Fibroblast of lung (primary cell): ENCODE data around the gene UBA7. TPM values are rescaled to one million over a fixed set of nuclear protein-coding genes. Genes with fewer than 3 reads are reported as not detected.
A peak's percentile ranks its signal among the peaks of the same experiment; 100 is the strongest.

ENCODE experiments used
- DNase-seq, 2 donors: peaks; one replicate each; pipeline versions ENCODE4 v3.0.0 to v3.0.0-alpha.2; 2010; ENCODE audit warnings: low read depth in 2 of 2
- H2AFZ ChIP-seq: 2 replicates; pipeline ENCODE4 v1.5.1; 2012; ENCODE audit warnings: low read length, control low read depth, inconsistent platforms
- H3K27ac ChIP-seq: 2 replicates; pipeline ENCODE4 v1.5.1; 2011; ENCODE audit warnings: low read length, control low read depth; ENCODE audit not compliant: insufficient read depth
- H3K27me3 ChIP-seq: 2 replicates; pipeline ENCODE4 v1.5.1; 2011; ENCODE audit warnings: mild to moderate bottlenecking, low read length; ENCODE audit not compliant: control insufficient read depth, insufficient read depth
- H3K36me3 ChIP-seq: 2 replicates; pipeline ENCODE4 v1.5.1; 2011; ENCODE audit warnings: low read length; ENCODE audit not compliant: control insufficient read depth, insufficient read depth
- H3K4me1 ChIP-seq: 2 replicates; pipeline ENCODE4 v1.5.1; 2011; ENCODE audit warnings: low read length; ENCODE audit not compliant: control insufficient read depth, insufficient read depth; ENCODE audit errors: extremely low read depth
- H3K4me2 ChIP-seq: 2 replicates; pipeline ENCODE4 v1.5.1; 2011; ENCODE audit warnings: low read length, control low read depth; ENCODE audit not compliant: insufficient read depth; ENCODE audit errors: extremely low read depth
- H3K4me3 ChIP-seq, 4 experiments: fragments of 200-600 bp in 1 of 4; sonication (generic) in 1 of 4; replicated peaks in 1 of 4; 2 replicates each; pipeline ENCODE4 v1.5.1; 2011 to 2016; ENCODE audit warnings: low read length in 4 of 4, low read depth in 3 of 4, mild to moderate bottlenecking in 3 of 4, control low read depth in 2 of 4, inconsistent platforms in 1 of 4, mixed read lengths in 1 of 4; ENCODE audit not compliant: insufficient read depth in 1 of 4; ENCODE audit errors: control extremely low read depth in 1 of 4
- H3K79me2 ChIP-seq: 2 replicates; pipeline ENCODE4 v1.5.1; 2012; ENCODE audit warnings: mild to moderate bottlenecking, low read length, inconsistent platforms; ENCODE audit not compliant: control insufficient read depth, insufficient read depth
- H3K9ac ChIP-seq: 2 replicates; pipeline ENCODE4 v1.5.1; 2011; ENCODE audit warnings: mild to moderate bottlenecking, low read length, control low read depth; ENCODE audit not compliant: insufficient read depth
- H3K9me3 ChIP-seq: 2 replicates; pipeline ENCODE4 v1.5.1; 2012; ENCODE audit warnings: low read depth, low read length; ENCODE audit not compliant: control insufficient read depth, insufficient read depth
- H4K20me1 ChIP-seq: 2 replicates; pipeline ENCODE4 v1.5.1; 2011; ENCODE audit warnings: low read length; ENCODE audit not compliant: control insufficient read depth, insufficient read depth; ENCODE audit errors: extremely low read depth
- CTCF ChIP-seq, 2 donors: IDR thresholded peaks in 1 of 2; conservative IDR thresholded peaks in 1 of 2; 1 replicate in 1 of 2; 2 replicates in 1 of 2; pipeline ENCODE4 v1.5.1; 2011 to 2012; ENCODE audit warnings: low read length in 2 of 2, control low read depth in 1 of 2, inconsistent platforms in 1 of 2, low read depth in 1 of 2, mild to moderate bottlenecking in 1 of 2
- EZH2 ChIP-seq: IDR thresholded peaks from 2 replicates; pipeline ENCODE4 v1.5.1; 2012; ENCODE audit warnings: low read length, control low read depth, mild to moderate bottlenecking; ENCODE audit errors: missing control alignments
- polyA plus RNA-seq, 2 donors: library from polyadenylated mRNA; depleted of rRNA in 1 of 2; stranded (reverse) in 1 of 2; unstranded in 1 of 2; fragments of >200 nt; gene quantifications; 2 replicates each; pipeline ENCODE4 v1.2.1, GENCODE V29; 2011 to 2012; ENCODE audit warnings: missing spikeins in 1 of 2
- total RNA-seq: library from RNA; depleted of rRNA; stranded (reverse); fragments of >200 nt; gene quantifications from 2 replicates; pipeline ENCODE4 v1.2.1, GENCODE V29; 2014

The UBA7 gene
- total and polyA plus RNA-seq, 2 donors (not counting 1 experiment from before 2014, with no cell fraction given), result 33.7 to 57.1 TPM

GRCh38 chr3:49787536-49787935, 26.2 kb downstream of the UBA7 start:
- Histone ChIP-seq H3K4me2 (no peak overlapping the region), H3K79me2 (peaks cover 31% of the 10 kb centered on the region), H3K36me3 (no peaks in the 10 kb centered on the region), H2AFZ (no peak overlapping the region), H3K27me3 (no peaks in the 10 kb centered on the region), H4K20me1 (no peaks in the 10 kb centered on the region), H3K9me3 (no peaks in the 10 kb centered on the region), H3K27ac (no peak overlapping the region), H3K4me3 (no peak overlapping the region), H3K9ac (no peak overlapping the region), H3K4me1 (peaks cover 7% of the 10 kb centered on the region)
- TF ChIP-seq EZH2, result no peak
- no peak for TF ChIP-seq CTCF (conservative IDR thresholded peaks at IDR 0.05 in 1 of 2, IDR thresholded peaks at IDR 0.05 in 1 of 2; ENCODE audit: low read depth in 1 of 2, low read length in 2 of 2)
- no peak for DNase-seq

- no peaks in the 10 kb centered on the region for H3K9me3 ChIP-seq
- H3K4me2 ChIP-seq, result no peak overlapping the region
- peak overlapping the region in 1 of 4 experiments; percentile 55 for H3K4me3 ChIP-seq
- H4K20me1 ChIP-seq, result no peaks in the 10 kb centered on the region
- no peaks in the 10 kb centered on the region for H3K36me3 ChIP-seq
- no peak for TF ChIP-seq EZH2
- TF ChIP-seq CTCF (conservative IDR thresholded peaks at IDR 0.05 in 1 of 2, IDR thresholded peaks at IDR 0.05 in 1 of 2; ENCODE audit: low read depth in 1 of 2, low read length in 2 of 2), result no peak
- peak overlapping the region; percentile 77 for H2AFZ ChIP-seq
- peaks cover 36% of the 10 kb centered on the region for H3K79me2 ChIP-seq
- DNase-seq, result no peak
- peaks cover 7% of the 10 kb centered on the region for H3K4me1 ChIP-seq
- H3K9ac ChIP-seq, result no peak overlapping the region
- H3K27me3 ChIP-seq, result no peaks in the 10 kb centered on the region
- H3K27ac ChIP-seq, result no peak overlapping the region
These were observed 26.6 kb downstream of the UBA7 start for GRCh38 chr3:49787182-49787464.

- no peaks in the 10 kb centered on the region for H3K27me3 ChIP-seq
- H3K36me3 ChIP-seq, result peaks cover 1% of the 10 kb centered on the region
- H3K4me3 ChIP-seq, result peak within 1 kb of the TSS; percentile 76 to 95 (median 80)
- peak within 1 kb of the TSS; percentile 77 for H2AFZ ChIP-seq
- peak within 1 kb of the TSS; percentile 86 for H3K27ac ChIP-seq
- peak within 1 kb of the TSS; percentile 94 for H3K4me2 ChIP-seq
- peak within 1 kb of the TSS; percentile 91 for H3K9ac ChIP-seq
- peak; percentile 100 for DNase-seq
- TF ChIP-seq EZH2 (no peak), CTCF (conservative IDR thresholded peaks at IDR 0.05 in 1 of 2, IDR thresholded peaks at IDR 0.05 in 1 of 2; ENCODE audit: low read depth in 1 of 2, low read length in 2 of 2) (no peak)
- peaks cover 38% of the 10 kb centered on the region for H3K79me2 ChIP-seq
- no peaks in the 10 kb centered on the region for H3K9me3 ChIP-seq
- H4K20me1 ChIP-seq, result no peaks in the 10 kb centered on the region
- peaks cover 7% of the 10 kb centered on the region for H3K4me1 ChIP-seq
These were observed 27.2 kb downstream of the UBA7 start, which contains the start of gene IP6K1 for GRCh38 chr3:49786357-49787181. Gene IP6K1 (minus strand): TSS chr3:49786542. CDS start chr3:49748040, 38,502 bp downstream.
